ENCODE results near the gene HTT-AS.

Gene HTT-AS

GRCh38 chr4:3029464-3029863 is 44.9 kb downstream of the HTT-AS start:
- no peak for DNase-seq (ENCODE audit: low spot score)

GRCh38 chr4:3026540-3026939 is 47.8 kb downstream of the HTT-AS start:
- DNase-seq (ENCODE audit: low spot score) = no peak

GRCh38 chr4:3025881-3026280 is 48.5 kb downstream of the HTT-AS start:
- DNase-seq (ENCODE audit: low spot score) = no peak

GRCh38 chr4:3022651-3023050 is 51.7 kb downstream of the HTT-AS start:
- DNase-seq (ENCODE audit: low spot score) = no peak

- DNase-seq (ENCODE audit: low spot score) = no peak
Measured at GRCh38 chr4:3022112-3022511, 52.2 kb downstream of the HTT-AS start.

GRCh38 chr4:3021627-3022026 is 52.7 kb downstream of the HTT-AS start:
- DNase-seq (ENCODE audit: low spot score) = no peak

- DNase-seq (ENCODE audit: low spot score) = no peak
Measured at GRCh38 chr4:3021127-3021526, 53.2 kb downstream of the HTT-AS start.

GRCh38 chr4:3019145-3019846 is 55.0 kb downstream of the HTT-AS start:
- no peak for DNase-seq (ENCODE audit: low spot score)

- DNase-seq (ENCODE audit: low spot score) = no peak
Measured at GRCh38 chr4:3017504-3017903, 56.8 kb downstream of the HTT-AS start.

GRCh38 chr4:3016961-3017360 is 57.4 kb downstream of the HTT-AS start:
- DNase-seq (ENCODE audit: low spot score) = no peak

- DNase-seq (ENCODE audit: low spot score) = peak; percentile 70
Measured at GRCh38 chr4:3013839-3014350, 60.4 kb downstream of the HTT-AS start.

All from HuH-7.5 (cell line).